ENCODE measurements around the gene ZMYND11. TPM values are rescaled to one million over a fixed set of nuclear protein-coding genes. Genes with fewer than 3 reads are reported as not detected.
"Not testable (repeated sequence)": the region's sequence is repeated elsewhere in the genome, so short reads cannot be mapped to it uniquely, and the experiment has no call there.

Gene ZMYND11
- total RNA-seq, 1 experiment from 2014 or later, result 40.3 TPM

DNA sequence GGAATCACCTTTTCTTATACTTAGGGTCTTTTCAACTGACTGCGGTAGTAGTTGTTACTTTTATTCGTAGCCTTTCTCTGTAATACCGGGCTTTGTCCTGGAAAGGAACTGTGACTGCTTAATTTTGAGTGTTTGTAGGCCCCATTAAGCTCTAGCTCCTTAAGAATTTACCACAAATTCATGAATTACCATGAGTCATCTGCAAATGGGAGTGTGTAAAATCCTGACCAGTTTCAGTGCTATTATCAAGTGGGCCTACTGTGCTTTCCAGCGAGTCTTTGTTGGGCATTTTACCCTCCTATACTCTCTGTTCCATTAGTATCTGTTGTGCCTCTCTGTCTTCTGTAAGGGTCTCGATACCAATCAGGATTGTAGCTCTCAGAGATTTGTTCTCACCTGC is 49.7 kb downstream of the ZMYND11 start:
- intact Hi-C loops (cut with micrococcal nuclease; ENCODE audit: unreplicated experiment), result no loop called here
- TF ChIP-seq, protein P1, sequence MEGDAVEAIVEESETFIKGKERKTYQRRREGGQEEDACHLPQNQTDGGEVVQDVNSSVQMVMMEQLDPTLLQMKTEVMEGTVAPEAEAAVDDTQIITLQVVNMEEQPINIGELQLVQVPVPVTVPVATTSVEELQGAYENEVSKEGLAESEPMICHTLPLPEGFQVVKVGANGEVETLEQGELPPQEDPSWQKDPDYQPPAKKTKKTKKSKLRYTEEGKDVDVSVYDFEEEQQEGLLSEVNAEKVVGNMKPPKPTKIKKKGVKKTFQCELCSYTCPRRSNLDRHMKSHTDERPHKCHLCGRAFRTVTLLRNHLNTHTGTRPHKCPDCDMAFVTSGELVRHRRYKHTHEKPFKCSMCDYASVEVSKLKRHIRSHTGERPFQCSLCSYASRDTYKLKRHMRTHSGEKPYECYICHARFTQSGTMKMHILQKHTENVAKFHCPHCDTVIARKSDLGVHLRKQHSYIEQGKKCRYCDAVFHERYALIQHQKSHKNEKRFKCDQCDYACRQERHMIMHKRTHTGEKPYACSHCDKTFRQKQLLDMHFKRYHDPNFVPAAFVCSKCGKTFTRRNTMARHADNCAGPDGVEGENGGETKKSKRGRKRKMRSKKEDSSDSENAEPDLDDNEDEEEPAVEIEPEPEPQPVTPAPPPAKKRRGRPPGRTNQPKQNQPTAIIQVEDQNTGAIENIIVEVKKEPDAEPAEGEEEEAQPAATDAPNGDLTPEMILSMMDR (IDR thresholded peaks at IDR 0.05; ENCODE audit: unreplicated experiment), result no peak
- Mint-ChIP-seq H3K9me3 (ENCODE audit: low read depth, unreplicated experiment) (peaks cover 2% of the 10 kb centered on the region), H3K4me3 (ENCODE audit: low read depth, unreplicated experiment) (no peak overlapping the region), H3K27me3 (ENCODE audit: unreplicated experiment) (no peaks in the 10 kb centered on the region), H3K4me1 (ENCODE audit: low read depth, unreplicated experiment) (no peaks in the 10 kb centered on the region), H3K36me3 (ENCODE audit: insufficient read depth, unreplicated experiment) (peaks cover 5% of the 10 kb centered on the region), H3K27ac (ENCODE audit: unreplicated experiment) (no peak overlapping the region)
- CTCF ChIA-PET, result interaction anchor here (0.6 kb wide), 1 partner anchor 84 kb away, joined by 9 read pairs; no protein-coding TSS in a partner anchor
- no peak for DNase-seq
- BruUV-seq (replicated peaks), result no TSS peak

DNA sequence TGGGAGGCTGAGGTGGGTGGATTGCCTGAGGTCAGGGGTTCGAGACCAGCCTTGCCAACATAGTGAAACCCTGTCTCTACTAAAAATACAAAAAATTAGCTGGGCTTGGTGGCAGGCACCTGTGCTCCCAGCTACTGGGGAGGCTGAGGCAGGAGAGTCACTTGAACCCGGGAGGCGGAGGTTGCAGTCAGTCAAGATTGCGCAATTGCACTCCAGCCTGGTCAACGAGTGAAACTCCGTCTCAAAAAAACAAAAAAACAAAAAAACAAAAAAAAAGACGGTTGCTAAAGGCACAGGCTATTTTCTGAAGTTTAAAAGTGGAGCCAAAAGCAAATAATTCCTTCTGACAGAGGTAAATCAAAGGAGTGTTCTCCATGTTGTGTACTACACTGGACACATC is 50.3 kb downstream of the ZMYND11 start:
- H3K27ac Mint-ChIP-seq (ENCODE audit: unreplicated experiment); H3K4me3 Mint-ChIP-seq (ENCODE audit: low read depth, unreplicated experiment); H3K4me1 Mint-ChIP-seq (ENCODE audit: low read depth, unreplicated experiment); H3K9me3 Mint-ChIP-seq (ENCODE audit: low read depth, unreplicated experiment); CTCF ChIA-PET; DNase-seq; intact Hi-C loops (cut with micrococcal nuclease; ENCODE audit: unreplicated experiment); BruUV-seq (replicated peaks); H3K27me3 Mint-ChIP-seq (ENCODE audit: unreplicated experiment); H3K36me3 Mint-ChIP-seq (ENCODE audit: insufficient read depth, unreplicated experiment): not testable (repeated sequence)

DNA sequence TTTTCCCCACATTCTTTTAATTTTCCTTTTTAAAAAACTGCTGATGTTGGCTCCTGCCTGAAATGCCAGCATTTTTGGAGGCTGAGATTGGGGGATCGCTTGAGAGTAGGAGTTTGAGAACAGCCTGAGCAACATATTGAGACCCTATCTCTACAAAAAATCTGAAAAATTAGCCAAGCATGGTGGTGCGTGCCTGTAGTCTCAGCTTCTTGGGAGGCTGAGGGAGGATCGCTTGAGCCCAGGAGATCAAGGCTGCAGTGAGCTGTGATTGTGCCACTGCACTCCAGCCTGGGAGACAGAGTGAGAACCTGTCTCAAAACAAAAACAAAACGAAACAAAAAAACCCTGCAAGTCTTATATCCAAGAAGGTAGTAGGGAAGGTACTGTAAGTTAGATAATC is 51.7 kb downstream of the ZMYND11 start:
- intact Hi-C loops (cut with micrococcal nuclease; ENCODE audit: unreplicated experiment), result no loop called here
- CTCF ChIA-PET, result no interaction called here
- no peak overlapping the region for H3K27ac Mint-ChIP-seq (ENCODE audit: unreplicated experiment)
- H3K27me3 Mint-ChIP-seq (ENCODE audit: unreplicated experiment), result no peaks in the 10 kb centered on the region
- DNase-seq, result no peak
- BruUV-seq (replicated peaks), result no TSS peak
- no peak overlapping the region for H3K4me3 Mint-ChIP-seq (ENCODE audit: low read depth, unreplicated experiment)
- H3K4me1 Mint-ChIP-seq (ENCODE audit: low read depth, unreplicated experiment), result no peaks in the 10 kb centered on the region
- H3K36me3 Mint-ChIP-seq (ENCODE audit: insufficient read depth, unreplicated experiment), result peaks cover 5% of the 10 kb centered on the region
- H3K9me3 Mint-ChIP-seq (ENCODE audit: low read depth, unreplicated experiment), result peaks cover 2% of the 10 kb centered on the region
- TF ChIP-seq, protein P1 (IDR thresholded peaks at IDR 0.05; ENCODE audit: unreplicated experiment), result no peak

DNA sequence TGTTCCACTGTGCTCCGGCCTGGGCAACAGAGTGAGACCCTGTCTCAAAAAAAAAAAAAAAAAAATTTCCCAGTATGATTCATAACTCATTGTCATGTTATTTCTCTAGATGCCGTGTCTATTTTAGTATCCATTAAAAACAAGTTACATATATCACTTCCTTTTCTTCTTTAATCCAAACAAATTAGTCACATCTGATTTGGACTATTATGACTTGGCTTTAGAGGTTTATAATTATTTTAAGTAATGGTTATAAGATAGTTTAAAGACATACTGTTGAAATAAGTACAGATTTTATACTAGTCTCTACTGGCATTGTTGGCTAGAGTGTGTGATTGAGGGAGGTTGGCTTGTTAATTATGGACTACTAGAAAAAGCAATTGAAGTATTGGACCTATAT is 53.3 kb downstream of the ZMYND11 start:
- no peak for DNase-seq
- Mint-ChIP-seq H3K27ac (ENCODE audit: unreplicated experiment) (no peak overlapping the region), H3K9me3 (ENCODE audit: low read depth, unreplicated experiment) (peaks cover 2% of the 10 kb centered on the region), H3K36me3 (ENCODE audit: insufficient read depth, unreplicated experiment) (peaks cover 5% of the 10 kb centered on the region), H3K27me3 (ENCODE audit: unreplicated experiment) (no peaks in the 10 kb centered on the region), H3K4me3 (ENCODE audit: low read depth, unreplicated experiment) (no peak overlapping the region), H3K4me1 (ENCODE audit: low read depth, unreplicated experiment) (no peaks in the 10 kb centered on the region)
- TF ChIP-seq, protein P1 (IDR thresholded peaks at IDR 0.05; ENCODE audit: unreplicated experiment), result no peak
- intact Hi-C loops (cut with micrococcal nuclease; ENCODE audit: unreplicated experiment), result no loop called here
- CTCF ChIA-PET, result no interaction called here
- BruUV-seq (replicated peaks), result no TSS peak

DNA sequence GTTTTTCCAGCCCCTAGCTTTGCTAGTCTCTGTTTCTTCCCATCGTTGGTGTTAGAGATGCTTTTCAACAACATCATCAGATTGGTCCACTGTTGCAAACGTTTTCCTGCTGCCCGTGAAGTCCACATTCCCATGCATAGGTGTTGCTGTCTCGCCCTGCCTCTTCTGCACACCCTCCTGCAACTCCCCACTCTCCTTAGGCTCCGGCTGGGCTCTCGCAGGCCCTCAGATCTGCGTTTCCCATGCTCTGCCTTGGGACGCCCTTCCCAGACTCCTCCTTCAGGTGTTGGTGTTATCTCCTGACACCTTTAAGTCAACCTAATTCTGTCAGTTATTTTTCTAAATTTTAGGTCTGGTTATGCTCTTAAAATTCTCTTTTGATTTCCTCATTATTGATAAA is 55.0 kb downstream of the ZMYND11 start:
- CTCF ChIA-PET, result no interaction called here
- Mint-ChIP-seq H3K36me3 (ENCODE audit: insufficient read depth, unreplicated experiment) (peaks cover 5% of the 10 kb centered on the region), H3K9me3 (ENCODE audit: low read depth, unreplicated experiment) (no peaks in the 10 kb centered on the region), H3K27ac (ENCODE audit: unreplicated experiment) (no peak overlapping the region), H3K27me3 (ENCODE audit: unreplicated experiment) (no peaks in the 10 kb centered on the region), H3K4me1 (ENCODE audit: low read depth, unreplicated experiment) (no peaks in the 10 kb centered on the region), H3K4me3 (ENCODE audit: low read depth, unreplicated experiment) (no peak overlapping the region)
- intact Hi-C loops (cut with micrococcal nuclease; ENCODE audit: unreplicated experiment), result no loop called here
- BruUV-seq (replicated peaks), result no TSS peak
- DNase-seq, result no peak
- TF ChIP-seq, protein P1 (IDR thresholded peaks at IDR 0.05; ENCODE audit: unreplicated experiment), result no peak

All from Calu3 (cell line).